Hepatocyte (in vitro differentiated cells): ENCODE measurements around the gene SCP2D1. TPM values are rescaled to one million over a fixed set of nuclear protein-coding genes. Genes with fewer than 3 reads are reported as not detected.

ENCODE experiments used
- DNase-seq: peaks from one replicate; pipeline ENCODE4 v3.0.0-alpha.2; 2016; ENCODE audit warnings: low spot score
- H2AFZ ChIP-seq: fragments of 200-600 bp; sonication (generic); 2 replicates; pipeline ENCODE4 v1.6.0; 2016; ENCODE audit warnings: antibody characterized with exemption, mild to moderate bottlenecking
- H3K27ac ChIP-seq: fragments of 200-600 bp; sonication (generic); 2 replicates; pipeline ENCODE4 v1.5.1; 2016; ENCODE audit warnings: mild to moderate bottlenecking
- H3K27me3 ChIP-seq: fragments of 200-600 bp; sonication (generic); 2 replicates; pipeline ENCODE4 v1.6.1; 2016
- H3K36me3 ChIP-seq: fragments of 200-600 bp; sonication (generic); replicated peaks from 2 replicates; pipeline ENCODE4 v1.5.1; 2016; ENCODE audit warnings: low read depth; ENCODE audit not compliant: insufficient read depth
- H3K4me1 ChIP-seq: fragments of 200-600 bp; sonication (generic); 2 replicates; pipeline ENCODE4 v1.5.1; 2016; ENCODE audit warnings: mild to moderate bottlenecking, moderate library complexity; ENCODE audit not compliant: insufficient read depth
- H3K4me2 ChIP-seq: fragments of 200-600 bp; sonication (generic); 2 replicates; pipeline ENCODE4 v1.6.0; 2016
- H3K4me3 ChIP-seq: fragments of 200-600 bp; sonication (generic); 2 replicates; pipeline ENCODE4 v1.5.1; 2016; ENCODE audit warnings: mild to moderate bottlenecking
- H3K79me2 ChIP-seq: fragments of 200-600 bp; sonication (generic); 2 replicates; pipeline ENCODE4 v1.6.0; 2017; ENCODE audit warnings: mild to moderate bottlenecking
- H3K9me2 ChIP-seq: fragments of 200-600 bp; sonication (generic); replicated peaks from 2 replicates; pipeline ENCODE4 v1.6.0; 2017; ENCODE audit warnings: mild to moderate bottlenecking; ENCODE audit not compliant: insufficient read depth
- H3K9me3 ChIP-seq: fragments of 200-600 bp; sonication (generic); 2 replicates; pipeline ENCODE4 v1.5.1; 2016; ENCODE audit warnings: low read depth, mild to moderate bottlenecking
- H4K20me1 ChIP-seq: fragments of 200-600 bp; sonication (generic); 2 replicates; pipeline ENCODE4 v1.6.0; 2016; ENCODE audit warnings: mild to moderate bottlenecking; ENCODE audit not compliant: insufficient read depth, poor library complexity, severe bottlenecking
- EZH2 ChIP-seq: fragments of 200-600 bp; sonication (generic); IDR thresholded peaks from 2 replicates; pipeline ENCODE4 v1.6.1; 2016; ENCODE audit warnings: antibody characterized with exemption, mild to moderate bottlenecking, borderline replicate concordance
- EZH2phosphoT487 ChIP-seq: fragments of 200-600 bp; sonication (generic); IDR thresholded peaks from one replicate; pipeline ENCODE4 v1.6.1; 2018; ENCODE audit warnings: antibody characterized with exemption, mild to moderate bottlenecking, low read depth, moderate library complexity; ENCODE audit not compliant: unreplicated experiment, severe bottlenecking
- WGBS: methylation state at CpG from one replicate; pipeline ENCODE4 v1.1.6; 2016; ENCODE audit warnings: low lambda C conversion rate; ENCODE audit errors: missing lambda C conversion rate; 5-methylcytosine and 5-hydroxymethylcytosine counted together
- polyA plus RNA-seq: library from polyadenylated mRNA; unstranded; fragments of >200 nt; fragmentation: Nextera tagmentation; extraction: Ambion mirVana; gene quantifications from 2 replicates; pipeline ENCODE4 v1.2.1, GENCODE V29; 2016
- total RNA-seq: library from RNA; depleted of rRNA; stranded (reverse); fragments of >200 nt; gene quantifications from 2 replicates; pipeline ENCODE4 v1.2.3, GENCODE V29; 2014
- TF ChIP-seq, protein P1 (sequence below): fragments of 200-600 bp; sonication (generic); IDR thresholded peaks from 2 replicates; pipeline ENCODE4 v1.5.1; 2016; ENCODE audit warnings: antibody characterized with exemption, mild to moderate bottlenecking; ENCODE audit not compliant: poor library complexity

Gene SCP2D1
- total and polyA plus RNA-seq, 2 experiments from 2014 or later: not detected

DNA sequence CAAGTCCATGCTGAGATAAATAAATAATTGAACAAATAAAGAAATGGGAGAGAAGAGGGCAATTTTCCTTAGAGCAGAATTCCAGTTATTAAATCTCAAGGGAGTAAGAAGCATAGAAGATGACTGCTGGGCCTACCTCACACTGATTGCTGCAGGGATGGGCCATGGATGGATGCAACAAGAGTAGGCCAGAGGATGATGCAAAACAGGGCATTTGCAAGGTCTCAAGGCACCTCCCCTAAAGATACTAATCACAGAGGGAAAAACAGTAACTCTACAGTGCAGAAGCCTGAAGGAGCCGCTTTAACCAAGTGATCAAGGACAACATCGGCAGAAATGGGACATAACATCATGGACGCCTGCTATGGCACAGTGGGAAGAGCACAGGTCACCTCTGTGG lies 1.7 kb upstream of the SCP2D1 start:
- Histone ChIP-seq H3K27ac (no peak overlapping the region), H3K9me3 (no peaks in the 10 kb centered on the region), H3K9me2 (no peaks in the 10 kb centered on the region), H3K4me1 (no peaks in the 10 kb centered on the region), H4K20me1 (no peaks in the 10 kb centered on the region), H2AFZ (no peak overlapping the region), H3K4me3 (no peak overlapping the region), H3K27me3 (no peaks in the 10 kb centered on the region), H3K79me2 (no peaks in the 10 kb centered on the region), H3K36me3 (no peaks in the 10 kb centered on the region), H3K4me2 (no peak overlapping the region)
- TF ChIP-seq, protein P1, sequence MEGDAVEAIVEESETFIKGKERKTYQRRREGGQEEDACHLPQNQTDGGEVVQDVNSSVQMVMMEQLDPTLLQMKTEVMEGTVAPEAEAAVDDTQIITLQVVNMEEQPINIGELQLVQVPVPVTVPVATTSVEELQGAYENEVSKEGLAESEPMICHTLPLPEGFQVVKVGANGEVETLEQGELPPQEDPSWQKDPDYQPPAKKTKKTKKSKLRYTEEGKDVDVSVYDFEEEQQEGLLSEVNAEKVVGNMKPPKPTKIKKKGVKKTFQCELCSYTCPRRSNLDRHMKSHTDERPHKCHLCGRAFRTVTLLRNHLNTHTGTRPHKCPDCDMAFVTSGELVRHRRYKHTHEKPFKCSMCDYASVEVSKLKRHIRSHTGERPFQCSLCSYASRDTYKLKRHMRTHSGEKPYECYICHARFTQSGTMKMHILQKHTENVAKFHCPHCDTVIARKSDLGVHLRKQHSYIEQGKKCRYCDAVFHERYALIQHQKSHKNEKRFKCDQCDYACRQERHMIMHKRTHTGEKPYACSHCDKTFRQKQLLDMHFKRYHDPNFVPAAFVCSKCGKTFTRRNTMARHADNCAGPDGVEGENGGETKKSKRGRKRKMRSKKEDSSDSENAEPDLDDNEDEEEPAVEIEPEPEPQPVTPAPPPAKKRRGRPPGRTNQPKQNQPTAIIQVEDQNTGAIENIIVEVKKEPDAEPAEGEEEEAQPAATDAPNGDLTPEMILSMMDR: no peak
- no peak for TF ChIP-seq EZH2
- no peak for TF ChIP-seq EZH2phosphoT487
- no peak for DNase-seq
- 93% methylated on average over 3 of the region's 3 CpGs for WGBS

- no peak overlapping the region for H3K27ac ChIP-seq
- no peaks in the 10 kb centered on the region for H3K9me2 ChIP-seq
- H3K9me3 ChIP-seq: no peaks in the 10 kb centered on the region
- WGBS: 95% methylated on average over 6 of the region's 6 CpGs
- TF ChIP-seq EZH2phosphoT487: no peak
- TF ChIP-seq, protein P1: no peak
- TF ChIP-seq EZH2: no peak
- H4K20me1 ChIP-seq: no peaks in the 10 kb centered on the region
- H3K4me1 ChIP-seq: no peaks in the 10 kb centered on the region
- H3K36me3 ChIP-seq: no peaks in the 10 kb centered on the region
- no peak overlapping the region for H3K4me2 ChIP-seq
- no peak overlapping the region for H3K4me3 ChIP-seq
- no peaks in the 10 kb centered on the region for H3K79me2 ChIP-seq
- H3K27me3 ChIP-seq: no peaks in the 10 kb centered on the region
- no peak overlapping the region for H2AFZ ChIP-seq
- DNase-seq: no peak
Observed at GRCh38 chr20:18815194-18815942, 1.8 kb downstream of the SCP2D1 start.

- H3K4me2 ChIP-seq: no peak overlapping the region
Observed at GRCh38 chr20:18822832-18823231, 9.2 kb downstream of the SCP2D1 start.

More at GRCh38 chr20:18822832-18823231, 9.2 kb downstream of the SCP2D1 start:
- H3K9me2 ChIP-seq: no peaks in the 10 kb centered on the region
- TF ChIP-seq, protein P1: no peak
- TF ChIP-seq EZH2 (no peak), EZH2phosphoT487 (no peak)
- no peaks in the 10 kb centered on the region for H3K27me3 ChIP-seq
- no peak overlapping the region for H2AFZ ChIP-seq
- 69% methylated on average over 2 of the region's 2 CpGs for WGBS
- H3K4me1 ChIP-seq: no peaks in the 10 kb centered on the region
- no peaks in the 10 kb centered on the region for H4K20me1 ChIP-seq
- H3K4me3 ChIP-seq: no peak overlapping the region
- no peak overlapping the region for H3K27ac ChIP-seq
- no peaks in the 10 kb centered on the region for H3K36me3 ChIP-seq
- no peak for DNase-seq
- H3K79me2 ChIP-seq: no peaks in the 10 kb centered on the region
- H3K9me3 ChIP-seq: no peaks in the 10 kb centered on the region
